MM.1S (cell line): ENCODE measurements around the gene TTC16.

Experiments used
- DNase-seq: peaks from one replicate; pipeline ENCODE4 v3.0.0-alpha.2; 2015
- H2AFZ ChIP-seq: fragments of 300-600 bp; sonication (generic); 2 replicates; pipeline ENCODE4 v1.6.0; 2016; ENCODE audit warnings: antibody characterized with exemption, low read length
- H3F3A ChIP-seq: fragments of 300-600 bp; sonication (generic); 2 replicates; pipeline ENCODE4 v1.6.1; 2016; ENCODE audit warnings: mild to moderate bottlenecking, antibody characterized with exemption, low read length, moderate library complexity, mixed read lengths; ENCODE audit not compliant: insufficient read depth
- H3K27ac ChIP-seq: fragments of 300-600 bp; sonication (generic); 2 replicates; pipeline ENCODE4 v1.5.1; 2016; ENCODE audit warnings: mild to moderate bottlenecking, low read length
- H3K27me3 ChIP-seq: fragments of 300-600 bp; sonication (generic); replicated peaks from 2 replicates; pipeline ENCODE4 v1.6.0; 2016; ENCODE audit warnings: low read length; ENCODE audit not compliant: insufficient read depth
- H3K36me3 ChIP-seq: fragments of 300-600 bp; sonication (generic); replicated peaks from 2 replicates; pipeline ENCODE4 v1.6.1; 2016; ENCODE audit warnings: mild to moderate bottlenecking, low read length, mixed read lengths; ENCODE audit not compliant: insufficient read depth
- H3K4me1 ChIP-seq: fragments of 300-600 bp; sonication (generic); 2 replicates; pipeline ENCODE4 v1.6.1; 2016; ENCODE audit warnings: low read length, mixed read lengths
- H3K4me2 ChIP-seq: fragments of 300-600 bp; sonication (generic); 2 replicates; pipeline ENCODE4 v1.6.0; 2016; ENCODE audit warnings: low read depth, low read length
- H3K4me3 ChIP-seq: fragments of 300-600 bp; sonication (generic); 2 replicates; pipeline ENCODE4 v1.5.1; 2016; ENCODE audit warnings: low read length, mixed read lengths
- H3K79me2 ChIP-seq: fragments of 300-600 bp; sonication (generic); 2 replicates; pipeline ENCODE4 v1.6.1; 2016; ENCODE audit warnings: mixed run types, low read length, mixed read lengths
- H3K9ac ChIP-seq: fragments of 300-600 bp; sonication (generic); 2 replicates; pipeline ENCODE4 v1.6.1; 2016; ENCODE audit warnings: low read length, mixed read lengths
- H3K9me2 ChIP-seq: fragments of 300-600 bp; sonication (generic); replicated peaks from 2 replicates; pipeline ENCODE4 v1.6.1; 2016; ENCODE audit warnings: mild to moderate bottlenecking, low read length, mixed read lengths; ENCODE audit not compliant: insufficient read depth
- H3K9me3 ChIP-seq: fragments of 300-600 bp; sonication (generic); replicated peaks from 2 replicates; pipeline ENCODE4 v1.6.1; 2016; ENCODE audit warnings: mild to moderate bottlenecking, low read length, mixed read lengths; ENCODE audit not compliant: insufficient read depth
- H4K20me1 ChIP-seq: fragments of 300-600 bp; sonication (generic); 2 replicates; pipeline ENCODE4 v1.6.1; 2016; ENCODE audit warnings: mild to moderate bottlenecking, low read length, moderate library complexity, mixed read lengths; ENCODE audit not compliant: insufficient read depth
- EZH2 ChIP-seq: fragments of 300-600 bp; sonication (generic); optimal IDR thresholded peaks from 2 replicates; pipeline ENCODE3; 2017; ENCODE audit warnings: low read depth, mild to moderate bottlenecking, antibody characterized with exemption, low read length, mixed read lengths
- EZH2phosphoT487 ChIP-seq: fragments of 300-600 bp; sonication (generic); IDR thresholded peaks from 2 replicates; pipeline ENCODE4 v1.6.1; 2018; ENCODE audit warnings: antibody characterized with exemption, low read length
- TF ChIP-seq, protein P1 (sequence below): fragments of 300-600 bp; sonication (generic); IDR thresholded peaks from 2 replicates; pipeline ENCODE4 v1.5.1; 2016; ENCODE audit warnings: antibody characterized with exemption, low read length, mixed read lengths

The TTC16 gene

DNA sequence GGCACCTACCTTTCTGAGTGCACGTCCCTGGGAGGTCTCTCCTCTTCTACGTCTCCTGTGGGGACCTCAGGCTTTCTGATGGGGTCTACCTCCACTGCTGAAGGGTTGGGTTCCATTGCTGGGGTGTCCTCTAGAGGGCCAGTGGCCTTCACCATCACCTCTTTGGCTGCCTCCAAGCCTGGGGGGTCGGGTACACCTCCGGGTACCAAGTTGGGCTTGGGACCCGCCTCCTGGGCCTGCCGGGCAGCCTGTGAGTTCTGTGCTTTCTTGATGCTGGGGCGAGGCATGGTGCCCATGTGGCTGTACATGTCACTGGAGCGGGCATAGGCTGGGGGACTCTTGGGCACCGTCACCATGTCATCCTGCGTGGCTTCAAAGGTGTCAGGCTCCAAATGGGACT lies 58.1 kb downstream of the TTC16 start:
- H3F3A ChIP-seq: peaks cover 51% of the 10 kb centered on the region
- peaks cover 6% of the 10 kb centered on the region; the same call in 1 of the 2 replicates for H3K36me3 ChIP-seq
- H3K79me2 ChIP-seq: peaks cover 66% of the 10 kb centered on the region
- H3K4me3 ChIP-seq: no peak overlapping the region
- no peaks in the 10 kb centered on the region for H3K9me2 ChIP-seq
- H3K27ac ChIP-seq: no peak overlapping the region
- H3K4me1 ChIP-seq: peaks cover 23% of the 10 kb centered on the region
- TF ChIP-seq, protein P1, sequence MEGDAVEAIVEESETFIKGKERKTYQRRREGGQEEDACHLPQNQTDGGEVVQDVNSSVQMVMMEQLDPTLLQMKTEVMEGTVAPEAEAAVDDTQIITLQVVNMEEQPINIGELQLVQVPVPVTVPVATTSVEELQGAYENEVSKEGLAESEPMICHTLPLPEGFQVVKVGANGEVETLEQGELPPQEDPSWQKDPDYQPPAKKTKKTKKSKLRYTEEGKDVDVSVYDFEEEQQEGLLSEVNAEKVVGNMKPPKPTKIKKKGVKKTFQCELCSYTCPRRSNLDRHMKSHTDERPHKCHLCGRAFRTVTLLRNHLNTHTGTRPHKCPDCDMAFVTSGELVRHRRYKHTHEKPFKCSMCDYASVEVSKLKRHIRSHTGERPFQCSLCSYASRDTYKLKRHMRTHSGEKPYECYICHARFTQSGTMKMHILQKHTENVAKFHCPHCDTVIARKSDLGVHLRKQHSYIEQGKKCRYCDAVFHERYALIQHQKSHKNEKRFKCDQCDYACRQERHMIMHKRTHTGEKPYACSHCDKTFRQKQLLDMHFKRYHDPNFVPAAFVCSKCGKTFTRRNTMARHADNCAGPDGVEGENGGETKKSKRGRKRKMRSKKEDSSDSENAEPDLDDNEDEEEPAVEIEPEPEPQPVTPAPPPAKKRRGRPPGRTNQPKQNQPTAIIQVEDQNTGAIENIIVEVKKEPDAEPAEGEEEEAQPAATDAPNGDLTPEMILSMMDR: no peak
- TF ChIP-seq EZH2phosphoT487: no peak
- no peak for TF ChIP-seq EZH2
- DNase-seq: no peak
- no peaks in the 10 kb centered on the region for H3K27me3 ChIP-seq
- no peak overlapping the region for H3K9ac ChIP-seq
- H2AFZ ChIP-seq: no peak overlapping the region
- no peaks in the 10 kb centered on the region for H3K9me3 ChIP-seq
- no peaks in the 10 kb centered on the region for H4K20me1 ChIP-seq
- H3K4me2 ChIP-seq: no peak overlapping the region

DNA sequence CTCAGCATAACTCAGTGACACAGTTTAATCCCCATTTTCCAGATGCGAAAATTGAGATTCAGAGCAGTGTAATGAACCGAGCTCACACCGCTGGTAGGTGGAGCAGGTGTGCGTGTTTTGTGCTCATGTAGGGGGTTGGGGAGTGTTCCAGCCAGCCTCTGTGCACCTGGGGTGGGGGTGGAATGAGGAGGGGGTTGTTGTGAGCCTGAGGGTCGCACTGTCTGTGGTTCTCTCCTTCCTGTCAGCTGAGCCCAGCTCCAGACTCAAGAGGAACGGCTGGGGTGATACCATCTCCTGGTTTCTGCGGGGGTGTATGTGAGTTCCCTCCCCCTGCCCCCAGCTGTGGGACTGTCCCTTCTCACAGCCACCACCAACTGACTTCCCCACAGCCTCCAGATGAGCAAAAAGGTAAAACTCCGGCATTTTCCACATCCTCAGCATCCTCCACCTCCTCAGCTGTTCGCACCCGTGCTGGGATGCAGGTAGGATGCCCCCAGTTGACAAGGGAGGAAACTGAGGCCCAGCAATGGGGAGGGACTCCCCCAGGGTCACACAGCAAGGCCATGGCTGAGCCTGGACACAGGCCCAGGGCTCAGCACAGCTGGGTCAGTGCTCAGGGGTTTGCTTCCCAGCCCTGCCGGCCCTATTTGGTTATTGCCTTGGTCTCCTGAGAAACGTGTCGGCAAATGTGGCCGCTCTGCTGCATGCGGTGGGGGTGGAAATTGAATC lies 60.5 kb downstream of the TTC16 start:
- H3K9ac ChIP-seq: peak overlapping the region; percentile 96
- H3K4me2 ChIP-seq: peak overlapping the region; percentile 93
- H4K20me1 ChIP-seq: no peaks in the 10 kb centered on the region
- H3K79me2 ChIP-seq: peaks cover 56% of the 10 kb centered on the region
- peaks cover 25% of the 10 kb centered on the region for H3K4me1 ChIP-seq
- H3K27me3 ChIP-seq: no peaks in the 10 kb centered on the region
- DNase-seq: peak; percentile 83
- H3K36me3 ChIP-seq: peaks cover 6% of the 10 kb centered on the region; the same call in 1 of the 2 replicates
- H3F3A ChIP-seq: peaks cover 52% of the 10 kb centered on the region
- no peaks in the 10 kb centered on the region for H3K9me2 ChIP-seq
- TF ChIP-seq EZH2phosphoT487 (no peak), EZH2 (no peak)
- TF ChIP-seq, protein P1: no peak; the same call in 1 of the 2 replicates
- H3K9me3 ChIP-seq: no peaks in the 10 kb centered on the region
- H3K27ac ChIP-seq: peak overlapping the region; percentile 98
- no peak overlapping the region for H2AFZ ChIP-seq
- peak overlapping the region; percentile 78 for H3K4me3 ChIP-seq

DNA sequence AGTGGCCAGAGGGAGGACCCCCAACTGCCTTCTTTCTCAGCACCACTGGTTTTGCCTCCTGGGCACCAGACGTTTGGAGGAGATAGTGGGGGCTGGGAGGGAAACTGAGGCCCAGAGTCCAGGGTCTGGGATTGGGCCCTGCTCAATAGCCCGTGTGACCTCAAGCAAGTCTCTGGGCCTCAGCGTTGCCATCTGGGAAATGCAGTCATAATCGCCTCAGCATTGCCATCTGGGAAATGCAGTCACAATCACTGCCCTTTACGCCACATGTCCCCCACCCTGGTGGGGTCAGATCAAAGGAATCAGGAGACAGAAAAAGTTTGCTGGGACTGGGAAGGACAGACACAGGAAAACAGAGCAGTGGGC lies 61.0 kb downstream of the TTC16 start:
- Histone ChIP-seq H3F3A (peaks cover 47% of the 10 kb centered on the region), H3K27me3 (no peaks in the 10 kb centered on the region), H3K4me1 (peaks cover 21% of the 10 kb centered on the region), H3K9ac (peak overlapping the region; percentile 96), H3K36me3 (peaks cover 6% of the 10 kb centered on the region; the same call in 1 of the 2 replicates), H3K4me3 (peak overlapping the region; percentile 78), H3K9me3 (no peaks in the 10 kb centered on the region), H3K9me2 (no peaks in the 10 kb centered on the region), H3K27ac (peak overlapping the region; percentile 98), H4K20me1 (no peaks in the 10 kb centered on the region), H3K79me2 (peaks cover 56% of the 10 kb centered on the region), H3K4me2 (peak overlapping the region; percentile 93), H2AFZ (no peak overlapping the region)
- TF ChIP-seq EZH2: no peak
- no peak for TF ChIP-seq EZH2phosphoT487
- TF ChIP-seq, protein P1: no peak
- DNase-seq: peak; percentile 44
